Hematopoietic multipotent progenitor cell treated with erythropoietin and hydrocortisone succinate and interleukin-3 and kit ligand, for 6 days (in vitro differentiated cells): ENCODE data around the gene GSTA2.
"Not testable (repeated sequence)": the region's sequence is repeated elsewhere in the genome, so short reads cannot be mapped to it uniquely, and the experiment has no call there.

ENCODE experiments used
- DNase-seq: peaks from one replicate; pipeline ENCODE4 v3.0.0-alpha.2; 2015

GSTA2 gene

GRCh38 chr6:52724406-52725121 lies 38.7 kb downstream of the GSTA2 start:
- DNase-seq = peak; percentile 84

- no peak for DNase-seq
Observed at GRCh38 chr6:52724042-52724405, 39.3 kb downstream of the GSTA2 start.

GRCh38 chr6:52720321-52720720 lies 43.0 kb downstream of the GSTA2 start:
- DNase-seq = no peak

- no peak for DNase-seq
Observed at GRCh38 chr6:52718550-52718949, 44.7 kb downstream of the GSTA2 start.

GRCh38 chr6:52714761-52715160 lies 48.5 kb downstream of the GSTA2 start:
- not testable (repeated sequence) for DNase-seq

- DNase-seq = no peak
Observed at GRCh38 chr6:52712136-52712535, 51.1 kb downstream of the GSTA2 start.

- no peak for DNase-seq
Observed at GRCh38 chr6:52707963-52708680, 55.2 kb downstream of the GSTA2 start.

- DNase-seq = no peak
Observed at GRCh38 chr6:52706001-52706400, 57.3 kb downstream of the GSTA2 start.

- DNase-seq = not testable (repeated sequence)
Observed at GRCh38 chr6:52704781-52705502, 58.3 kb downstream of the GSTA2 start.

- DNase-seq = no peak
Observed at GRCh38 chr6:52704060-52704459, 59.2 kb downstream of the GSTA2 start.
